Calu3 (cell line): ENCODE measurements around the gene BEND2. TPM values are rescaled to one million over a fixed set of nuclear protein-coding genes. Genes with fewer than 3 reads are reported as not detected.
"Not testable (repeated sequence)": the region's sequence is repeated elsewhere in the genome, so short reads cannot be mapped to it uniquely, and the experiment has no call there.

ENCODE experiments used
- Bru-seq: library from RNA; stranded (reverse); fragments of 400-500 nt; gene quantifications from one replicate; lab custom pipeline; 2021; lab: Mats Ljungman, UMichigan
- BruChase-seq, 2 experiments: library from RNA; stranded (reverse); fragments of 400-500 nt; gene quantifications; one replicate each; lab custom pipeline; 2021; lab: Mats Ljungman, UMichigan
- BruUV-seq: library from RNA; stranded (reverse); fragments of 400-500 nt; replicated peaks from 2 replicates; lab custom pipeline; 2021; lab: Mats Ljungman, UMichigan
- CTCF ChIA-PET: fragments of 300-600 bp; sonication (Branson Sonifier 250); formaldehyde crosslinking; loops from one replicate; lab custom pipeline; 2022; ENCODE audit warnings: antibody characterized with exemption; lab: Charles Lee
- DNase-seq: peaks from one replicate; pipeline ENCODE4 v3.0.0; 2022
- H3K27ac Mint-ChIP-seq: one replicate; pipeline ENCODE4 v1.8.0; 2022; ENCODE audit warnings: mixed read lengths; ENCODE audit not compliant: unreplicated experiment
- H3K27me3 Mint-ChIP-seq: one replicate; pipeline ENCODE4 v1.8.0; 2022; ENCODE audit warnings: mixed read lengths; ENCODE audit not compliant: unreplicated experiment
- H3K36me3 Mint-ChIP-seq: one replicate; pipeline ENCODE4 v1.8.0; 2022; ENCODE audit warnings: mild to moderate bottlenecking, moderate library complexity, mixed read lengths; ENCODE audit not compliant: insufficient read depth, unreplicated experiment
- H3K4me1 Mint-ChIP-seq: one replicate; pipeline ENCODE4 v1.8.0; 2022; ENCODE audit warnings: mild to moderate bottlenecking, low read depth, mixed read lengths; ENCODE audit not compliant: unreplicated experiment
- H3K4me3 Mint-ChIP-seq: one replicate; pipeline ENCODE4 v1.8.0; 2022; ENCODE audit warnings: mild to moderate bottlenecking, low read depth, moderate library complexity, mixed read lengths; ENCODE audit not compliant: unreplicated experiment
- H3K9me3 Mint-ChIP-seq: one replicate; pipeline ENCODE4 v1.8.0; 2022; ENCODE audit warnings: low read depth, mixed read lengths; ENCODE audit not compliant: unreplicated experiment
- CTCF ChIP-seq: fragments of 200-600 bp; IDR thresholded peaks from one replicate; pipeline ENCODE4 v1.8.0; 2022; ENCODE audit warnings: antibody characterized with exemption; ENCODE audit not compliant: unreplicated experiment
- intact Hi-C: fragments of 100-400 bp; cut with micrococcal nuclease; formaldehyde crosslinking; loops from one replicate; pipeline ENCODE4 v1.10.0; 2022; ENCODE audit not compliant: unreplicated experiment
- long read RNA-seq: library from polyadenylated mRNA; stranded (forward); transcript quantifications from one replicate; pipeline ENCODE4 v2.0.0, GENCODE V29; 2022
- total RNA-seq: library from RNA; stranded (reverse); gene quantifications from 2 replicates; pipeline ENCODE4 v1.2.3, GENCODE V29; 2022

Gene BEND2
- total RNA-seq (not detected in 2 replicates), Bru-seq, nascent RNA (not detected), BruChase-seq, experiment 1, labeled RNA remaining after a 6-hour chase (not detected), BruChase-seq, experiment 2, labeled RNA remaining after a 2-hour chase (not detected)
- long read RNA-seq = 0 reads

- no peak within 1 kb of the TSS for H3K27ac Mint-ChIP-seq
- no peak for TF ChIP-seq CTCF
- intact Hi-C loops = no loop called here
- H3K4me3 Mint-ChIP-seq = no peak within 1 kb of the TSS
- H3K9me3 Mint-ChIP-seq = no peaks in the 10 kb centered on the region
- CTCF ChIA-PET = no interaction called here
- BruUV-seq = no TSS peak
- DNase-seq = no peak
- no peaks in the 10 kb centered on the region for H3K36me3 Mint-ChIP-seq
- H3K27me3 Mint-ChIP-seq = no peaks in the 10 kb centered on the region
- H3K4me1 Mint-ChIP-seq = no peaks in the 10 kb centered on the region
Observed at GRCh38 chrX:18220786-18221185, at the start of gene BEND2. TSS of gene BEND2 (minus strand) at chrX:18220886. CDS start at chrX:18220750, 136 bp downstream.

GRCh38 chrX:18255059-18255458 is 34.4 kb upstream of the BEND2 start:
- Mint-ChIP-seq H3K27me3 (no peaks in the 10 kb centered on the region), H3K4me3 (no peak overlapping the region), H3K27ac (peak overlapping the region; percentile 44), H3K9me3 (no peaks in the 10 kb centered on the region), H3K4me1 (no peaks in the 10 kb centered on the region), H3K36me3 (no peaks in the 10 kb centered on the region)
- intact Hi-C loops = no loop called here
- no TSS peak for BruUV-seq
- no peak for TF ChIP-seq CTCF
- CTCF ChIA-PET = no interaction called here
- no peak for DNase-seq

- Mint-ChIP-seq H3K4me3 (no peak overlapping the region), H3K4me1 (no peaks in the 10 kb centered on the region), H3K27me3 (no peaks in the 10 kb centered on the region), H3K36me3 (no peaks in the 10 kb centered on the region), H3K9me3 (no peaks in the 10 kb centered on the region), H3K27ac (no peak overlapping the region)
- DNase-seq = no peak
- intact Hi-C loops = no loop called here
- CTCF ChIA-PET = no interaction called here
- no peak for TF ChIP-seq CTCF
- no TSS peak for BruUV-seq
Observed at GRCh38 chrX:18252644-18253359, 32.1 kb upstream of the BEND2 start.

GRCh38 chrX:18229646-18230045 is 9.0 kb upstream of the BEND2 start:
- CTCF ChIA-PET, H3K27ac Mint-ChIP-seq, BruUV-seq, H3K4me3 Mint-ChIP-seq, H3K9me3 Mint-ChIP-seq, H3K4me1 Mint-ChIP-seq, H3K36me3 Mint-ChIP-seq, DNase-seq, intact Hi-C loops: not testable (repeated sequence)
- H3K27me3 Mint-ChIP-seq = peaks cover 34% of the 10 kb centered on the region

- no peak overlapping the region for H3K27ac Mint-ChIP-seq
- BruUV-seq = no TSS peak
- CTCF ChIA-PET = interaction anchor here (0.7 kb wide), 1 partner anchor 78 kb away, joined by 5 read pairs; no protein-coding TSS in a partner anchor
- DNase-seq = no peak
- no peak overlapping the region for H3K4me3 Mint-ChIP-seq
- H3K9me3 Mint-ChIP-seq = no peaks in the 10 kb centered on the region
- TF ChIP-seq CTCF = no peak
- H3K36me3 Mint-ChIP-seq = no peaks in the 10 kb centered on the region
- H3K4me1 Mint-ChIP-seq = no peaks in the 10 kb centered on the region
- peaks cover 34% of the 10 kb centered on the region for H3K27me3 Mint-ChIP-seq
- intact Hi-C loops = no loop called here
Observed at GRCh38 chrX:18228069-18228468, 7.4 kb upstream of the BEND2 start.
